Activated naive CD4-positive, alpha-beta T cell treated with anti-CD3 and anti-CD28 coated beads, Interleukin-2, amount 50 U/mL, for 24 hours (primary cell): Measurements from ENCODE around the gene PHACTR3.
"Not testable (repeated sequence)": the region's sequence is repeated elsewhere in the genome, so short reads cannot be mapped to it uniquely, and the experiment has no call there.

Source experiments
- H3K27ac Mint-ChIP-seq: one replicate; pipeline ENCODE4 v1.8.0; 2021; ENCODE audit warnings: mild to moderate bottlenecking, mixed read lengths
- H3K27me3 Mint-ChIP-seq: one replicate; pipeline ENCODE4 v1.8.0; 2021; ENCODE audit warnings: mixed read lengths
- H3K36me3 Mint-ChIP-seq: one replicate; pipeline ENCODE4 v1.8.0; 2021; ENCODE audit warnings: mixed read lengths
- H3K4me1 Mint-ChIP-seq: one replicate; pipeline ENCODE4 v1.8.0; 2021; ENCODE audit warnings: mixed read lengths
- H3K4me3 Mint-ChIP-seq: one replicate; pipeline ENCODE4 v1.8.0; 2021; ENCODE audit warnings: mild to moderate bottlenecking, mixed read lengths
- H3K9me3 Mint-ChIP-seq: one replicate; pipeline ENCODE4 v1.8.0; 2021; ENCODE audit warnings: mixed read lengths

Gene PHACTR3

DNA sequence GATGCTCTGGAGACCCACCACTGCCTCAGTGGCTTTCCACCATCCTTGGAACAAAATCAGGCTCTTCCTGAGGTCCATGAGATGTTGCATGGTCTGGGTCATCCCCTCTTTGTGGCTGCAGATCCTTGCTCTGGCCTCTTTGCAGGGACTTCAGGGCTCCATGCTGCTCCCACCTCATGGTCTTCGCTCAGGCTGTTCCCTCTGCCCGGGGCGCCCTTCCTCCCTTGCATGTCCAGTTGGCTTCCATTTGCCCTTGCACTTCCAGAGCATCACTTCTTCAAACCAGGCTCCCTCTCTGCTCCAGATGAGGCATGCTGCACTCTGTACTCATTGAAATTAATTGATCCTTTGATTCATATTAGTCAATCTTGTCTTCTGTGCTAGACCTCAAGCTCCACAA lies 4.4 kb upstream of the PHACTR3 start:
- peaks cover 46% of the 10 kb centered on the region for H3K27me3 Mint-ChIP-seq
- no peak overlapping the region for H3K4me3 Mint-ChIP-seq
- H3K4me1 Mint-ChIP-seq, result no peaks in the 10 kb centered on the region
- no peaks in the 10 kb centered on the region for H3K36me3 Mint-ChIP-seq
- H3K9me3 Mint-ChIP-seq, result no peaks in the 10 kb centered on the region
- no peak overlapping the region for H3K27ac Mint-ChIP-seq

DNA sequence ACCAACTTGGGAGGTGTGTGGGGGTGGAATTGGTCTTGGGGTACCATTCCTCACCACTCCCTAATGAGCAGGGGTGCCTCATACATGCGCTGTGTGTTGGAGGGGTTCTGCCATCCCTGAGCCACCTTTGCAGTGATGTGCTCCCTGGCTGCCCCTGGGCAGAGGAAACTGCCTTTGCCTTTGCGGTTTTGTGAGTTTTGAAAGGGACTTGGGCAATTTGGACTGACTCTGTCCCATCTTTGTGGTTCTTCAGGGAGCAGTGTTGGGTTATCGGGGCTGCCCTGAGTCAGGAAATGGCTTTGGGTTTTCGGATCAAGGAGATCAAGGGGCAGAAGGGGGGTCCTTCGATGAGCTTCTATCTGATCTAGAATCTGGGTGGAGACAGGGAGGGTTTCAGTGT lies 3.9 kb upstream of the PHACTR3 start:
- peaks cover 44% of the 10 kb centered on the region for H3K27me3 Mint-ChIP-seq
- H3K4me3 Mint-ChIP-seq, result no peak overlapping the region
- H3K36me3 Mint-ChIP-seq, result no peaks in the 10 kb centered on the region
- no peaks in the 10 kb centered on the region for H3K4me1 Mint-ChIP-seq
- no peaks in the 10 kb centered on the region for H3K9me3 Mint-ChIP-seq
- no peak overlapping the region for H3K27ac Mint-ChIP-seq

DNA sequence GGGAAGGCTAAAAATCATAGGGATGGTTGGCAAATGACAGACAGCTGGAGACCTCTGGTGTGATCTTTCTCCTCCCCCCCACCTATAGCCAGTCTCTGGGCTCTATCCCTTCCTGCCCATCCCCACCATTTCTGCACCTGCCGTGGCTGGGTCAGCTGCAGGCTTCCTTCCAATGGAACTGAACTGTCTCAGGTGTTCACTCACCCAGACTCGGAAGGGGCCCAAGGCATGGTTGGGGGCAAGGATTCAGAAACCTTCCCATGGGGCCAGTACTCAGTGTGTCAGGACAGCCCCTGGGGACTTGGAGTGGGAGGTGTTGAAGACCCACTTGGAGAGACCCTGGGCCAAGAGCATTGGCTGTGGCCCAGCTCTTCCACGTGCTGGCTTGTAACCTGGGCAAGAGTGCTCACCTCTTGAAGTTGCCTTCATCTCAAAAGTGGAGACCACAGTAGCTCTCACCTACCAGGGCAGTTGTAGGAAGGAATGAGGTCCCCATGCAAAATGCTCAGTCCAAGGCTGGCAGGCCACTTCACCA lies 1.7 kb upstream of the PHACTR3 start:
- Mint-ChIP-seq H3K36me3 (no peaks in the 10 kb centered on the region), H3K4me3 (no peak overlapping the region), H3K27me3 (peaks cover 45% of the 10 kb centered on the region), H3K9me3 (no peaks in the 10 kb centered on the region), H3K27ac (no peak overlapping the region), H3K4me1 (no peaks in the 10 kb centered on the region)

DNA sequence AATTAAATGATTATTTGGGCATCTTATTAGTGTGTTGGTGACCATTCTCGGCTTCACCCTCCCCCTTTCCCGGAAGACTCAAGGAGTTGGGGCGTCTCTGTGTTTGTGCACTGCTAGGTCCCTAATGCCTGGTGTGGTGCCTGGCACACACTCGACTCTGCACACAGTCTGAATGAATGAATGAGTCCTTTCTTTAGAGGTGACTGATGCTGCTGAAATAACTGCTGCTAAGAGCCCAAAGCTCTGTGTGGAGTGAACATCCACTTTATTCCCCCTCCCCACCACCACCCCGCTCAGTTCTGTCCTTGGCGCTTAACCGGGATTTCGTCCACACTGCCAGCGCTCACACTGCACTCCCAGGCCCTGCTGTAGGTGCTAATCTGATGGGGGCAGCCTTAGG lies 1.2 kb upstream of the PHACTR3 start:
- H3K27me3 Mint-ChIP-seq, result peaks cover 45% of the 10 kb centered on the region
- no peaks in the 10 kb centered on the region for H3K4me1 Mint-ChIP-seq
- no peaks in the 10 kb centered on the region for H3K36me3 Mint-ChIP-seq

DNA sequence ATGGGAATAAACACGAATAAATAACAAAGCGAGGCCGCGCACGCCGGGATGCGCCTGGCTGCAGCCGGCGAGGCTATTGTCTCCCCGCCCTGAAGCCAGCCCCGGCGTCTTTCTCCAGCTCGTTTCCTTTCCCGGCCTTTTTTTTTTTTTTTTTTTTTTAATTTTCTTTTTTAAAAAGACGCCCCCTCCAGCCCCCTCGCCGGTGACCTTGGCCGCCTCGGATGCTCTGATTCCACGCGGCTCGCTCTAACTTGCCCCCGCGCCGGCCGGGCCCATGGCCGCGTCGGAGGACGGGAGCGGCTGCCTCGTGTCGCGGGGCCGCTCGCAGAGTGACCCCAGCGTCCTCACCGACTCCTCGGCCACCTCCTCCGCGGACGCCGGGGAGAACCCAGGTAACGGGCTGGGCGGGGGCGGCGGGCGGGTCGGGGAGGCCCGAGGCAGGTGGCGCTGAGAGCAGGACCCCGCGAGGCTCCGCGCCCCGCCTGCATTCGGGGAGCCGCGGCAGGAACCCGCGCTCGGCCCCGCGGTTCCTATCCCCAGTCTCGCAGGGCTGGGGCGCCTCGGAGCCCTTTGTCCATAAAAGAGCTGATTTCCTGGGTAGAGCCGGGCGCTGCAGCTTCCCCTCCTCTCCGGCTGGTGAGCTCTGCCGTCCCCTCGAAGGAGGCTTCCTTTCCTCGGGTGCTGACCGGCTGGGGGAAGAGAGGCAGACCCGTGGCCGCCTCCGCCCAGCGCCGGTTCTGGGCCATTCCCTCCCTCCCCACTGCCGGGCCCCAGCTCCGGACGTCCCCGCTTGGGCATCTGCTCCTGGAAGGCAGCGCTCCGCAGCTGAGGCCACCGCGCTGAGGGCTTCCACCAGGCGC lies 631 bp downstream of the PHACTR3 start:
- H3K4me1 Mint-ChIP-seq, result no peaks in the 10 kb centered on the region
- no peaks in the 10 kb centered on the region for H3K36me3 Mint-ChIP-seq
- no peak overlapping the region for H3K27ac Mint-ChIP-seq
- peaks cover 42% of the 10 kb centered on the region for H3K27me3 Mint-ChIP-seq
- H3K9me3 Mint-ChIP-seq, result no peaks in the 10 kb centered on the region
- no peak overlapping the region for H3K4me3 Mint-ChIP-seq

More for the DNA sequence above, 1.2 kb upstream of the PHACTR3 start:
- no peak overlapping the region for H3K4me3 Mint-ChIP-seq
- no peaks in the 10 kb centered on the region for H3K9me3 Mint-ChIP-seq
- no peak overlapping the region for H3K27ac Mint-ChIP-seq

DNA sequence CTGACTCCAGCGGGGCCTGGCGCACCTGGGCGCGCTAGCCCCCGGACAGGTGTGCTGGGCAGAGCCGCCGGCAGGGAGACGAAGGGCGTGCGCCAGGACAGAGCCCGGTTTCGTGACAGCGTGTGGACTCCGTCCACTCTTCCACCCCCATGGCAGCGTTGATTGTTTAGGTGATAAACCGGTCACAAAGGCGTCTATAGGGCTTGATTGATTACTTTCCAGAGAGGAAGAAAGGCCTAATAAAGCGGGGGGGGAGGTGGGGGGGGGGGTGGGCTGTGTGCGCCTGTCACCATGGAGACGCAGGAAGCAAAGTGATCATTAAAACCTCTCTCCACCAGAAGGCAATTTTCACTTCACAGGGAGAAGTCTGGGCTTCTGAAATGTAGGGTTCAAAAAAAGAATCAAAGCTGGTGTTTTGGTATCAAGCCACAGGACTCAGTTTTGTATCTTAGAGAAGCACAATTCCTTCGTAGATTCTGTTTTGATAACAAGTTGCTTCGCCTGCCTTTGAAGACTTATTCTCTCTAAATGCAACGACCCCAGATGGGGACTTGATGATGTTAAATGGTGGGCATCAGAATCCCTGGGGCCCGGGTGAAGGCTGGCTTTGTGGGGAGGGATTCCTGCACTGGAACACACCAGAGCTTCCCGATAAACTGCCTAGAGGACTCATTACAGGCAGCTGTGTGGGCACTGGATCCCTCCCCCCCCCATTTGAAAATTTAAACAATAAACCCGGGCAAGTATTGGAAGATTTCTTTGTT lies 1.4 kb downstream of the PHACTR3 start:
- no peaks in the 10 kb centered on the region for H3K9me3 Mint-ChIP-seq
- H3K4me1 Mint-ChIP-seq, result no peaks in the 10 kb centered on the region
- no peak overlapping the region for H3K4me3 Mint-ChIP-seq
- H3K27ac Mint-ChIP-seq, result no peak overlapping the region
- H3K36me3 Mint-ChIP-seq, result no peaks in the 10 kb centered on the region
- H3K27me3 Mint-ChIP-seq, result peaks cover 38% of the 10 kb centered on the region

DNA sequence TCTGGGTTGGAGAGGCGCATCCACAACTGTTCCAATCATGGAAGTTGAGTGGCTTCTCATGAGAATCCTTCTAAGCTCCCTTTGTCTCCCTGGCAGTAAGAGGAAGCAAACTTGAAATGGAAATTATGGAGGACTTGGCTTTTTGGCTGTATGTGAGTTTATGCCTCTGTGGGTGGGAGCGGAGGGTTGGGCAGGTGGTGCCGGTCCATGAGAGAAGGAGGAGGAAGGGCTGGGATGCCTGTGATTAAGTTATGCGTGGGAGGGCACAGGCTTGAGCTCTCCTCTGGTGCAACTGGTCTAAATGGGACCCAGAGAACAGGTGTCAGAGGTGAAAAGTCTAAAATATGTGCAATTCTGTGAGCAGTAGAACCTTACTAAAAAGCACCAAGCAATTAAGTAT lies 2.2 kb downstream of the PHACTR3 start:
- Mint-ChIP-seq H3K27me3 (peaks cover 43% of the 10 kb centered on the region), H3K9me3 (no peaks in the 10 kb centered on the region), H3K27ac (no peak overlapping the region), H3K4me1 (no peaks in the 10 kb centered on the region), H3K4me3 (no peak overlapping the region), H3K36me3 (no peaks in the 10 kb centered on the region)

DNA sequence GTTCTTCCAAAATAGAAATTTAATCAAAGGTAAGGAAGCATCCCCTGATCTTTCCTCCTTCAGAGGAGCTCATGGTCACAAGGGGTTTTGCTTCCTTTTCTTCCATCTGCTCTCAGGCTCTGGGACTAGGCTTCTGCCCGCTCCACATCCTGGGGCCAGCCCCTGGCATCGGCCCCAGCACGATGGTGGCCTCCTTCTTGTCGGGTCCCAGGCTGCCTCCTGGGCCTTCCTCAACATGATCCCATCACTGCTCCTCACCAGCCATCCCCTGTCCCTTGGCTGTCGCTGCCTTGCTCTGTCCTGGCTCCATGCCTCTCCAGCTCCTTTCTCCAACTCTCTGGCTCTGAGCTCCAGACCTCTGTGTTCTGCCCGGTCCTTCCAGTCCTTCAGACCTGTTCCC lies 4.1 kb downstream of the PHACTR3 start:
- H3K9me3 Mint-ChIP-seq, result no peaks in the 10 kb centered on the region
- H3K27ac Mint-ChIP-seq, result no peak overlapping the region
- no peak overlapping the region for H3K4me3 Mint-ChIP-seq
- peaks cover 32% of the 10 kb centered on the region for H3K27me3 Mint-ChIP-seq
- no peaks in the 10 kb centered on the region for H3K4me1 Mint-ChIP-seq
- no peaks in the 10 kb centered on the region for H3K36me3 Mint-ChIP-seq

DNA sequence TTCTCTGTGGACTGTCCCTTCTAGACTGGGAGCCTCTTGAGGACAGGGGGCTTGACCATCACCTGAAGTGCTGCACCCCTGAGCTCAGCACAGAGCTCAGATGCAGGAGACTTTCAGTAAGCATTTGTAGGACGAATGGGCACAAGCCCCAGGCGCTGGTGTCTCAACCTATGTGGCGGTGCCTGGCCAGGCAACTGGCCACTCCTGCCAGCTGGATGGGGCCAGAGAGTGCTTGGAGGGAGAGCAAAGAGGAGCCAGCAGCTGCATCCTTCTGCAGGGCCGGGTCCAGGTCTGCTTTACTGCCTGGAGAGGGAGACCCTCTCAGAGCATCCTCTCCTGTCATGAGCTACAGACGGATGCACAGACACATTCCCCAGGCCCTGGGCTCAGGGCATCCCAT lies 4.5 kb downstream of the PHACTR3 start:
- Mint-ChIP-seq H3K27me3 (peaks cover 30% of the 10 kb centered on the region), H3K36me3 (no peaks in the 10 kb centered on the region), H3K4me3 (no peak overlapping the region), H3K27ac (no peak overlapping the region), H3K4me1 (no peaks in the 10 kb centered on the region), H3K9me3 (no peaks in the 10 kb centered on the region)

DNA sequence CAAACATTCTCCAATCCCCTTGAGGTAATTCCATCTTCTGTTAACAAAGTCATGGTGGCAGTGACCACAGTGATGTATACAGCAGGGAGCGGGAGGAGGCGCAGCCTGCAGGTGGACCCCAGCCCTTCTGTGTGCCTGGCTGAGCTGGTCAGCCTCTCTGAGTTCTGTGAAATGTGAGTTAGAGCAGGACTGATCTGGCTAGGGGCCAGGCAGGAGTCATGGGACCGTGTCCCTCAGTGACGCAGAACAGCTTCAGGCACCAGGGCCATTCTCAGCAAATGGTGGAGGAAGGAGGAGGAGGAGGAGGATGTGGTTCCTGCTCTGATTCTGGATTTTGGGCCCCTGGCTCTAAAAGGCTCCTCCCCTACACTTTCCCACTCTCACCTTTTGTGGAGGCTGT lies 6.9 kb downstream of the PHACTR3 start:
- no peak overlapping the region for H3K4me3 Mint-ChIP-seq
- peaks cover 26% of the 10 kb centered on the region for H3K27me3 Mint-ChIP-seq
- no peaks in the 10 kb centered on the region for H3K9me3 Mint-ChIP-seq
- no peaks in the 10 kb centered on the region for H3K4me1 Mint-ChIP-seq
- no peak overlapping the region for H3K27ac Mint-ChIP-seq
- H3K36me3 Mint-ChIP-seq, result no peaks in the 10 kb centered on the region

DNA sequence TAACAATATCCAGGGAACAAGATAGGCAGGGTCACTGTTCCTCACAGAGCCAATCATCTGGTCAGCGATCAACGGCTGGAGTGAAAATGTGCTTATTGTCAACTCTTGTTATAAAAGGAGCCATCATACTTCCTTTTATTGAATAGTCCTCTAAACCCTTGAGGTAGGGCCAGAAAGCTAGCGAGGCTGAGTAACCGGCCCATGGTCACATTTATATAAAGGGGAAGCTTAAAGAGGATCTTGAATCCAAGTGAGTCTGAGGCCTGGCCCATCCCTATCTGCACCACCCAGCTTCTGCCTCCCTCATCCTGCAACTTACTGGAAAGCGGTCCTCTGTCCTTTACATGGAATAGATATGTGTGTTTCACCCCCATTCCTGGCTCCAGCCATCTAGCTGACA lies 9.5 kb downstream of the PHACTR3 start:
- Mint-ChIP-seq H3K9me3 (no peaks in the 10 kb centered on the region), H3K4me1 (no peaks in the 10 kb centered on the region), H3K27me3 (peaks cover 22% of the 10 kb centered on the region), H3K27ac (no peak overlapping the region), H3K4me3 (no peak overlapping the region), H3K36me3 (no peaks in the 10 kb centered on the region)

DNA sequence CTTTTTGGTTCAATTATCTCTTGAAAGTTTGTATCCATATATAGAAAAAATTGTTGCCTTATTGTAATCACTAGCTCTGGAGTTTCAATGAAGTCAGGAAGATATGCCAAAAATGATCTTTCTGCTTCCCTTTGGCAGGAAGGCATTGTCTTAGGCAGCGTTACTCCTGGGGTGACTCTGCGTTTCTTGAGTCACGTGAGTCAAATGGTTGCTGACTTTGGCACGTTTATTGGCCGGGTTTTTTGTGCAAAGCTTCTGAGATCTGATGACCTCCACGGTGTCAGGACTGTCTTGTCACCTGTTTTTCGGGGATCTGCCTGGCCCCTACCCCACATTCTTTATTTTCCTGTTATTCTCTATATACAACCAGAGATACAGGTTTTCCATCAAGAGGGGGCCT lies 10.4 kb downstream of the PHACTR3 start:
- peaks cover 19% of the 10 kb centered on the region for H3K27me3 Mint-ChIP-seq
- H3K9me3 Mint-ChIP-seq, result no peaks in the 10 kb centered on the region
- H3K27ac Mint-ChIP-seq, result no peak overlapping the region
- H3K4me1 Mint-ChIP-seq, result no peaks in the 10 kb centered on the region
- no peaks in the 10 kb centered on the region for H3K36me3 Mint-ChIP-seq
- H3K4me3 Mint-ChIP-seq, result no peak overlapping the region

DNA sequence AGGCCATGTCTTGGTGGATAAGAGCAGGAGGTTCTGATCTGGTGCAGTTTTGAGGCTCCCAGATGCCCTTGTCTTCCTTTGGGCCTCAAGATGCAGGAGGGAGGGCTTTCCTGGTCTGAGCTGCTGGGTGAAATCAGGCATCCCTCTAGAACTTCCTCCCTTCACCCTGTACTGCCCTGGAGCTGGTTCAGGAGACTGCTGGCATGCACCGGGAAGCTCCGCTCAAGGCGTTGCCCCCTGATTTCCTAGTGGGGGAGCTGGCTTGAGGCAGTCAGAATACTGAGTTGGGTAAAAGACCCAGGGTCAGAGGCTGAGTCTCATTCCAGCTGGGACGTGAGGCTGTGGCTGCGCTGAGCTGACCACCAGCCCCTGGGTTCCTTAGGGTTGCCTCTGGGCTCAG lies 12.0 kb downstream of the PHACTR3 start:
- H3K4me1 Mint-ChIP-seq, result no peaks in the 10 kb centered on the region
- no peaks in the 10 kb centered on the region for H3K36me3 Mint-ChIP-seq
- H3K27me3 Mint-ChIP-seq, result peaks cover 13% of the 10 kb centered on the region
- H3K27ac Mint-ChIP-seq, result no peak overlapping the region
- no peak overlapping the region for H3K4me3 Mint-ChIP-seq
- no peaks in the 10 kb centered on the region for H3K9me3 Mint-ChIP-seq

DNA sequence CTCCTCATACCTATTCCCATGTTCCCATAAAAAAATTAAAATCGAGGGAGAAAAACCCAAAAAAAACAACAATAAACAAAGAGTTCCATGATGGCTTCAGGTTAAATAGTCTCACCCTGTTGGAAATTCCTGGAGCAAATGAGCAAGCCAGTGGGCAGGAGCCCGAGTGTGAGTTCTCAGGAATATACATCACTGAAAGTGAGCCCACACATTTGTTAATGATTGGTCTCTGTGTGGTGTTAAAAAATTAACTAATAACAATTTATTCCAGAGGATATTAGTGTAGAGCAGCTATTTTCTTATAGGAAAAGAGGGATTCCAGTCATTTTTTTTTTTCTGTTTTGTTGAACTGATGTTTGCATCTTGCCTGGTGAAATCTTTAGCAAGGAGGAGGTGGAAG lies 12.9 kb downstream of the PHACTR3 start:
- no peaks in the 10 kb centered on the region for H3K36me3 Mint-ChIP-seq
- H3K27ac Mint-ChIP-seq, result no peak overlapping the region
- no peaks in the 10 kb centered on the region for H3K9me3 Mint-ChIP-seq
- no peak overlapping the region for H3K4me3 Mint-ChIP-seq
- peaks cover 13% of the 10 kb centered on the region for H3K27me3 Mint-ChIP-seq
- H3K4me1 Mint-ChIP-seq, result no peaks in the 10 kb centered on the region

DNA sequence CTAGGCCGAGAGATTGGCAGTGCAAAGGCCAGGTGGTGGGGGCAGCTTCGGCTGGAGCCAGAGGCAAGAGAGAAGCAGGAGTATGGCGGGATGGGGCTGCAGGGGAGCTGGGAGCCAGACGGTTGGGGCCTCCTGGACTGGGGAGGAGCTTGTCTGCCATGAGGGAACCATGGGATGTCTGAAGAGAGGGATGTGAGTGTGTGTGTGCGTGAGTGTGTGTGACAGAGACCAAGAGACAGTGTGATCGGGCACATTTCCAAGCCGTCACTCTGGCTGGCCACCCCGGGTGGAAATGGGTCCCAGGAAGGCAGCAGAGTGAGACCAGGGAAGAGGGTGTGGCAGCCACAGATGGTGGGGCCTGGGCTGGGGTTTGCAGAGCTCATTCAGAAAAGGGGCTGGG lies 13.8 kb downstream of the PHACTR3 start:
- Mint-ChIP-seq H3K4me3 (no peak overlapping the region), H3K36me3 (no peaks in the 10 kb centered on the region), H3K4me1 (no peaks in the 10 kb centered on the region), H3K9me3 (no peaks in the 10 kb centered on the region), H3K27ac (no peak overlapping the region), H3K27me3 (peaks cover 13% of the 10 kb centered on the region)

DNA sequence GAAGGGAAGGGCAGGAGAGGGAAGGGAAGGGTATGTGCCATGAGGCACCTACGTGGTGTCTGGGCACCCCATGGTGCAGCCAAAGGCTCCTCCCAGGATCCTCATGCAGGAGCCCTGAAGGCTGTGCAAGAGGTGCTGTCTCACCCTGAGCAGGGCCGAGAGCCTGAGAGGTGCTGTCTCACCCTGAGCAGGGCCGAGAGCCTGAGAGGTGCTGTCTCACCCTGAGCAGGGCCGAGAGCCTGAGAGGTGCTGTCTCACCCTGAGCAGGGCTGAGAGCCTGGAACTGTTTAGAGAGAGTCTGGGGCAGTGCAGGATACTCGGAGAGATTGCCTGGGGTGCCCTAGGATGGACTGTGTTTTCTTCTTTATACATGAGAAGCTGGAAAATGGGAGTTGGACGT lies 14.2 kb downstream of the PHACTR3 start:
- not testable (repeated sequence) for H3K9me3 Mint-ChIP-seq, H3K4me1 Mint-ChIP-seq, H3K4me3 Mint-ChIP-seq, H3K27ac Mint-ChIP-seq, H3K36me3 Mint-ChIP-seq
- H3K27me3 Mint-ChIP-seq, result peaks cover 13% of the 10 kb centered on the region
